Liver (tissue), 9 donors: ENCODE data around the gene DNAJC12. TPM values are rescaled to one million over a fixed set of nuclear protein-coding genes. Genes with fewer than 3 reads are reported as not detected.

Experiments used
- DNase-seq: peaks from one replicate; pipeline ENCODE4 v3.0.0-alpha.2; 2017; ENCODE audit warnings: low spot score
- H3K27ac ChIP-seq, 2 donors: one replicate each; pipeline ENCODE4 v1.7.0; 2013; ENCODE audit warnings: inconsistent platforms in 2 of 2, low read length in 2 of 2, control low read depth in 1 of 2, low read depth in 1 of 2, mild to moderate bottlenecking in 1 of 2
- H3K27me3 ChIP-seq, 4 donors: one replicate each; pipeline versions ENCODE4 v1.6.1 to v1.7.0; 2013; ENCODE audit warnings: low read length in 3 of 4, inconsistent platforms in 1 of 4, mild to moderate bottlenecking in 1 of 4, moderate library complexity in 1 of 4; ENCODE audit not compliant: control insufficient read depth in 4 of 4, insufficient read depth in 4 of 4
- H3K36me3 ChIP-seq, 4 donors: one replicate each; pipeline versions ENCODE4 v1.6.1 to v1.7.0; 2013; ENCODE audit warnings: low read length in 3 of 4, mild to moderate bottlenecking in 3 of 4, low read depth in 1 of 4, moderate library complexity in 1 of 4; ENCODE audit not compliant: control insufficient read depth in 4 of 4, insufficient read depth in 3 of 4
- H3K4me1 ChIP-seq, 4 donors: one replicate each; pipeline versions ENCODE4 v1.6.1 to v1.7.0; 2013; ENCODE audit warnings: low read length in 3 of 4, mild to moderate bottlenecking in 3 of 4, moderate library complexity in 1 of 4; ENCODE audit not compliant: control insufficient read depth in 4 of 4, insufficient read depth in 4 of 4
- H3K4me3 ChIP-seq, 3 donors: one replicate each; pipeline versions ENCODE4 v1.6.1 to v1.7.0; 2013; ENCODE audit warnings: low read length in 3 of 3, control low read depth in 1 of 3, low read depth in 1 of 3, mild to moderate bottlenecking in 1 of 3
- H3K9ac ChIP-seq, 2 donors: one replicate each; pipeline ENCODE4 v1.7.0; 2013; ENCODE audit warnings: low read length in 2 of 2, mild to moderate bottlenecking in 2 of 2, moderate library complexity in 2 of 2, control low read depth in 1 of 2, low read depth in 1 of 2
- H3K9me3 ChIP-seq, 4 donors: one replicate each; pipeline versions ENCODE4 v1.6.1 to v1.7.0; 2013; ENCODE audit warnings: low read length in 3 of 4; ENCODE audit not compliant: control insufficient read depth in 4 of 4
- EGR1 ChIP-seq, 2 donors: IDR thresholded peaks; 2 replicates each; pipeline ENCODE4 v1.6.1; 2016 to 2018; ENCODE audit warnings: antibody characterized with exemption in 2 of 2, low read depth in 2 of 2
- FOXA1 ChIP-seq: IDR thresholded peaks from 2 replicates; pipeline ENCODE4 v1.6.1; 2016; ENCODE audit warnings: antibody characterized with exemption
- FOXA2 ChIP-seq: IDR thresholded peaks from 2 replicates; pipeline ENCODE4 v1.6.1; 2016; ENCODE audit warnings: antibody characterized with exemption
- GABPA ChIP-seq, 2 donors: IDR thresholded peaks in 1 of 2; conservative IDR thresholded peaks in 1 of 2; 2 replicates each; pipeline ENCODE4 v1.6.1; 2016; ENCODE audit warnings: antibody characterized with exemption in 2 of 2, mild to moderate bottlenecking in 1 of 2, moderate library complexity in 1 of 2
- HNF4A ChIP-seq, 2 donors: conservative IDR thresholded peaks; 2 replicates each; pipeline ENCODE4 v1.6.1; 2016; ENCODE audit warnings: antibody characterized with exemption in 2 of 2, mild to moderate bottlenecking in 2 of 2
- HNF4G ChIP-seq: IDR thresholded peaks from 2 replicates; pipeline ENCODE4 v1.6.1; 2016; ENCODE audit warnings: antibody characterized with exemption
- JUND ChIP-seq, 2 donors: IDR thresholded peaks; 2 replicates each; pipeline ENCODE4 v1.6.1; 2016; ENCODE audit warnings: antibody characterized with exemption in 2 of 2
- MAX ChIP-seq: IDR thresholded peaks from 2 replicates; pipeline ENCODE4 v1.6.1; 2016; ENCODE audit warnings: antibody characterized with exemption
- NR2F2 ChIP-seq: IDR thresholded peaks from 2 replicates; pipeline ENCODE4 v1.6.1; 2016; ENCODE audit warnings: antibody characterized with exemption
- RAD21 ChIP-seq, 2 donors: IDR thresholded peaks; 2 replicates each; pipeline ENCODE4 v1.6.1; 2016; ENCODE audit warnings: antibody characterized with exemption in 2 of 2, mild to moderate bottlenecking in 2 of 2
- SP1 ChIP-seq: IDR thresholded peaks from 2 replicates; pipeline ENCODE4 v1.6.1; 2018; ENCODE audit warnings: antibody characterized with exemption, mild to moderate bottlenecking
- TAF1 ChIP-seq: conservative IDR thresholded peaks from 2 replicates; pipeline ENCODE4 v1.6.1; 2016; ENCODE audit warnings: antibody characterized with exemption, mild to moderate bottlenecking
- WGBS: extraction: QIAGEN DNeasy Blood & Tissue Kit; methylation state at CpG from one replicate; pipeline ENCODE4 v1.1.7; 2013; 5-methylcytosine and 5-hydroxymethylcytosine counted together
- polyA plus RNA-seq, 2 donors: library from polyadenylated mRNA; stranded (reverse) in 1 of 2; unstranded in 1 of 2; fragments of 200-250 nt in 1 of 2; fragments of >200 nt in 1 of 2; fragmentation: Nextera tagmentation in 1 of 2; extraction: Ambion mirVana in 1 of 2; gene quantifications; one replicate each; pipeline versions ENCODE4 v1.2.1 to v1.2.3, GENCODE V29; 2013 to 2015
- total RNA-seq, 2 donors: library from RNA; depleted of rRNA; stranded (reverse); fragments of >200 nt; gene quantifications; one replicate each; pipeline ENCODE4 v1.2.3, GENCODE V29; 2014
- TF ChIP-seq, protein P1 (sequence below): fragments of 150-350 bp; IDR thresholded peaks from 2 replicates; pipeline ENCODE4 v1.5.1; 2017; ENCODE audit warnings: improper control_type of control experiment, low read depth, low read length; ENCODE audit not compliant: missing input control
- TF ChIP-seq, protein P2 (sequence below): IDR thresholded peaks from 2 replicates; pipeline ENCODE4 v1.6.1; 2016; ENCODE audit warnings: antibody characterized with exemption, mild to moderate bottlenecking
- donor health status: healthy.
- donor health status: healthy.
- donor health status: healthy.
- donor health status: healthy.
- donor health status: healthy.

Gene DNAJC12
- total and polyA plus RNA-seq, 4 donors = 16.4 to 51.3 (median 32.8) TPM

- H3K27ac ChIP-seq = no peak overlapping the region
- H3K27me3 ChIP-seq = no peaks in the 10 kb centered on the region
- no peaks in the 10 kb centered on the region for H3K4me1 ChIP-seq
- H3K9me3 ChIP-seq = no peaks in the 10 kb centered on the region
- H3K4me3 ChIP-seq = no peak overlapping the region
- H3K9ac ChIP-seq = no peak overlapping the region
- TF ChIP-seq FOXA1 = no peak
- no peak for TF ChIP-seq JUND (IDR thresholded peaks at IDR 0.05)
- no peak for TF ChIP-seq SP1
- no peak for TF ChIP-seq GABPA (IDR thresholded peaks at IDR 0.05 in 1 of 2, conservative IDR thresholded peaks at IDR 0.05 in 1 of 2)
- TF ChIP-seq HNF4G = no peak
- no peak for TF ChIP-seq MAX
- TF ChIP-seq EGR1 (IDR thresholded peaks at IDR 0.05; ENCODE audit: low read depth in 2 of 2) = no peak
- no peak for TF ChIP-seq HNF4A (conservative IDR thresholded peaks at IDR 0.05)
- TF ChIP-seq TAF1 = no peak
- TF ChIP-seq, protein P1, sequence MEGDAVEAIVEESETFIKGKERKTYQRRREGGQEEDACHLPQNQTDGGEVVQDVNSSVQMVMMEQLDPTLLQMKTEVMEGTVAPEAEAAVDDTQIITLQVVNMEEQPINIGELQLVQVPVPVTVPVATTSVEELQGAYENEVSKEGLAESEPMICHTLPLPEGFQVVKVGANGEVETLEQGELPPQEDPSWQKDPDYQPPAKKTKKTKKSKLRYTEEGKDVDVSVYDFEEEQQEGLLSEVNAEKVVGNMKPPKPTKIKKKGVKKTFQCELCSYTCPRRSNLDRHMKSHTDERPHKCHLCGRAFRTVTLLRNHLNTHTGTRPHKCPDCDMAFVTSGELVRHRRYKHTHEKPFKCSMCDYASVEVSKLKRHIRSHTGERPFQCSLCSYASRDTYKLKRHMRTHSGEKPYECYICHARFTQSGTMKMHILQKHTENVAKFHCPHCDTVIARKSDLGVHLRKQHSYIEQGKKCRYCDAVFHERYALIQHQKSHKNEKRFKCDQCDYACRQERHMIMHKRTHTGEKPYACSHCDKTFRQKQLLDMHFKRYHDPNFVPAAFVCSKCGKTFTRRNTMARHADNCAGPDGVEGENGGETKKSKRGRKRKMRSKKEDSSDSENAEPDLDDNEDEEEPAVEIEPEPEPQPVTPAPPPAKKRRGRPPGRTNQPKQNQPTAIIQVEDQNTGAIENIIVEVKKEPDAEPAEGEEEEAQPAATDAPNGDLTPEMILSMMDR = no peak
- no peak for TF ChIP-seq RAD21 (IDR thresholded peaks at IDR 0.05)
- TF ChIP-seq NR2F2 = no peak
- WGBS = 79% methylated on average over 5 of the region's 5 CpGs
- no peaks in the 10 kb centered on the region for H3K36me3 ChIP-seq
- no peak for DNase-seq
Observed at GRCh38 chr10:67852761-67853160, 14.8 kb upstream of the DNAJC12 start.

- H3K27ac ChIP-seq = no peak overlapping the region
- WGBS = 89% methylated on average over 2 of the region's 2 CpGs
- no peaks in the 10 kb centered on the region for H3K36me3 ChIP-seq
- no peak overlapping the region for H3K4me3 ChIP-seq
- no peak for DNase-seq
- H3K9me3 ChIP-seq = no peaks in the 10 kb centered on the region
- H3K27me3 ChIP-seq = no peaks in the 10 kb centered on the region
- TF ChIP-seq NR2F2 (no peak), MAX (no peak), SP1 (no peak), JUND (IDR thresholded peaks at IDR 0.05) (no peak), RAD21 (IDR thresholded peaks at IDR 0.05) (no peak), FOXA2 (no peak), HNF4A (conservative IDR thresholded peaks at IDR 0.05) (no peak), TAF1 (no peak)
- TF ChIP-seq, protein P2, sequence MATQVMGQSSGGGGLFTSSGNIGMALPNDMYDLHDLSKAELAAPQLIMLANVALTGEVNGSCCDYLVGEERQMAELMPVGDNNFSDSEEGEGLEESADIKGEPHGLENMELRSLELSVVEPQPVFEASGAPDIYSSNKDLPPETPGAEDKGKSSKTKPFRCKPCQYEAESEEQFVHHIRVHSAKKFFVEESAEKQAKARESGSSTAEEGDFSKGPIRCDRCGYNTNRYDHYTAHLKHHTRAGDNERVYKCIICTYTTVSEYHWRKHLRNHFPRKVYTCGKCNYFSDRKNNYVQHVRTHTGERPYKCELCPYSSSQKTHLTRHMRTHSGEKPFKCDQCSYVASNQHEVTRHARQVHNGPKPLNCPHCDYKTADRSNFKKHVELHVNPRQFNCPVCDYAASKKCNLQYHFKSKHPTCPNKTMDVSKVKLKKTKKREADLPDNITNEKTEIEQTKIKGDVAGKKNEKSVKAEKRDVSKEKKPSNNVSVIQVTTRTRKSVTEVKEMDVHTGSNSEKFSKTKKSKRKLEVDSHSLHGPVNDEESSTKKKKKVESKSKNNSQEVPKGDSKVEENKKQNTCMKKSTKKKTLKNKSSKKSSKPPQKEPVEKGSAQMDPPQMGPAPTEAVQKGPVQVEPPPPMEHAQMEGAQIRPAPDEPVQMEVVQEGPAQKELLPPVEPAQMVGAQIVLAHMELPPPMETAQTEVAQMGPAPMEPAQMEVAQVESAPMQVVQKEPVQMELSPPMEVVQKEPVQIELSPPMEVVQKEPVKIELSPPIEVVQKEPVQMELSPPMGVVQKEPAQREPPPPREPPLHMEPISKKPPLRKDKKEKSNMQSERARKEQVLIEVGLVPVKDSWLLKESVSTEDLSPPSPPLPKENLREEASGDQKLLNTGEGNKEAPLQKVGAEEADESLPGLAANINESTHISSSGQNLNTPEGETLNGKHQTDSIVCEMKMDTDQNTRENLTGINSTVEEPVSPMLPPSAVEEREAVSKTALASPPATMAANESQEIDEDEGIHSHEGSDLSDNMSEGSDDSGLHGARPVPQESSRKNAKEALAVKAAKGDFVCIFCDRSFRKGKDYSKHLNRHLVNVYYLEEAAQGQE = no peak
- H3K4me1 ChIP-seq = no peaks in the 10 kb centered on the region
- no peak overlapping the region for H3K9ac ChIP-seq
Observed at GRCh38 chr10:67851186-67851585, 13.2 kb upstream of the DNAJC12 start.
